GM18861 (cell line): Measurements from ENCODE around the gene S100A2.

Experiments
- ATAC-seq: cut with Tn5 transposase; IDR thresholded peaks from one replicate; pipeline ENCODE4 v1.9.1; 2021; ENCODE audit not compliant: unreplicated experiment

Gene S100A2

GRCh38 chr1:153546796-153547559 lies 18.7 kb downstream of the S100A2 start:
- ATAC-seq = no peak

DNA sequence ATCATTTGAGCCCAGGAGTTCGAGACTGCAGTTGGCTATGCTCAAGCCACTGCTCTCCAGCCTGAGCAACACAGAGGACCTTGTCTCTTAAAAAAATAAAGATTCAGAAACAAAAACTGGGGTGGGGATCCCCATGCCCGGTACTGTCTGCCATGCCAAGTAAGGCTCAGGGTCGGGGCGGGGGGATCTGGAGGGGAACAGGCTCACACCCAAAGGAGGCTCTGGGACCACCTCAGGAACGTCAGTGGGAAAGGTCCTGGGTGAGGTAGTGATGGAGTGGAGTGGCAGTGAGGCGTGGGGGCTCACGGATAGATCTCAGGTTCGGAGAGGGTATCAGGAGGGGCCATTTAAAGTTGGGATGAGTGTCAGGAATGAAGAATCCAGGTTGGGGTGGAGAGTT lies 19.3 kb downstream of the S100A2 start:
- no peak for ATAC-seq

GRCh38 chr1:153545067-153546055 lies 20.3 kb downstream of the S100A2 start, which contains the start of gene S100A4:
Gene S100A4 (minus strand): TSS chr1:153545806. CDS start chr1:153544794, 1,012 bp downstream.
- ATAC-seq = peak; percentile 48

DNA sequence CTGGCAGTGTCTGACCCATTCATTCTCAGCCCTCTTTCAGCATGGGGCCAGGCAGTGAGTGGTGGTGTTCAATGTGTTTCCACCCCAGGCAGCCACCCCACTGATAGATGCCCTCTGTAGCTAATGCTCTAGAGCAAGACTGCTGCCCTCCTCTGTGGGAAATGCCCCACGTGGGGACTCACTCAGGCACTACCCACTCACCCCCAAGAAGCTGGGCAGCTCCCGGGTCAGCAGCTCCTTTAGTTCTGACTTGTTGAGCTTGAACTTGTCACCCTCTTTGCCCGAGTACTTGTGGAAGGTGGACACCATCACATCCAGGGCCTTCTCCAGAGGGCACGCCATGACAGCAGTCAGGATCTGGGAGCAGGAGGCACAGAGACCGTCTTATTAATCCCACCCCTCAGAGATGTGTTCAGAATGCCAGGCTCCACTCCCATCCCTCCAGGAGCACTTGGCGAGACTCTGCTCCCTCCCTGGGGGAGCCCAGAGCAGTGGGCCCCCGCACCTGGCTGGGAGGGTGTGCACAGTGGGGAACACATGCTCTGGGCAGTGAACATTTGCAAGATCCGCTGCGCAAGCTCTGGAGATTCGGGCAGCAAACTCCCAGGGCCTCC lies 21.1 kb downstream of the S100A2 start:
- no peak for ATAC-seq

- ATAC-seq = no peak
Measured at GRCh38 chr1:153543736-153544135, 21.9 kb downstream of the S100A2 start.

- no peak for ATAC-seq
Measured at GRCh38 chr1:153542956-153543711, 22.5 kb downstream of the S100A2 start.

DNA sequence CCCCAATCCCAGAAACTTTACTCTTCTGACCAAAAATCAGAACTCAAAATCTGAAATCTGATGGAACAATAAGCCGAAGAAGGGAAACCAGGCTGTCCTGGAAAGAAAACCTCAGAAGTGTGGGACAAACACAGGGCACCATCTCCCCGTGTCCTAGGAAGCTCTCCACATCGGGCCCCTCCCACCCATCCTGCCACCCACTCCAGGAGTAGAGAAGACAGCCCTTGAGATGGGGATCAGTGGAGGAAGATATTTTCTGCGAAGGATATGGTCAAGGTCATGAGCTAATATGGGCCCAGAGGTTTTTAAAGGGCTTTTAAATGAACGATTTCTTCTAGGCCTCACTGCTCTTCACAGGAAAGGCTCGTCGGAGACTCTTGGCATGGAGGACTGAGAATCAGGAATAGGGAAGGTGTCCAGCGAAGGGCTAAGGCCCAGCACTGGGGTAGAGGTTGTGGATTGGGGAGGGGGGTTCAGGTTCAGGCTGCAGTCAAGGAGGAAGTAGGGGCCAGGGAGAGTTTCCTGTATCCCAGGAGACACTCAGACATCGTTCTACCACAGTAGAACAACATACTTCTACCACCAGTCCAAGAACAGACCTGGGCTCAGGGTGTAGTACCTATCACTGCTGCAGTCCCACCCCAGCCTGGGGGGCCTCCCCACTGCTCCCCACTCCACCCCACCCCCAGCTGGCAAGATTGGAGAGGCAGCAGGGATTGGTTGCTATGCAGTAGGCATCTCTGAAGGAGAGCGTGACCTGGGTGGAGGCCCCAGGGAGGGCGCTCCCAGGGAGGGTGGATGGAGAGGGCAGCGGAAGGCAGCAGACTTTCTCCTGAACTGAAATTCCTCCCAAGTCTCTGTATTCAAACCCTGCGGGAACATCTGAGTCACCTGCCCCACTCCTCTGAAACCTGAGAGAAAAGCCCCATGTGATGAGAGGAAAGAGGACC lies 23.7 kb downstream of the S100A2 start:
- no peak for ATAC-seq

DNA sequence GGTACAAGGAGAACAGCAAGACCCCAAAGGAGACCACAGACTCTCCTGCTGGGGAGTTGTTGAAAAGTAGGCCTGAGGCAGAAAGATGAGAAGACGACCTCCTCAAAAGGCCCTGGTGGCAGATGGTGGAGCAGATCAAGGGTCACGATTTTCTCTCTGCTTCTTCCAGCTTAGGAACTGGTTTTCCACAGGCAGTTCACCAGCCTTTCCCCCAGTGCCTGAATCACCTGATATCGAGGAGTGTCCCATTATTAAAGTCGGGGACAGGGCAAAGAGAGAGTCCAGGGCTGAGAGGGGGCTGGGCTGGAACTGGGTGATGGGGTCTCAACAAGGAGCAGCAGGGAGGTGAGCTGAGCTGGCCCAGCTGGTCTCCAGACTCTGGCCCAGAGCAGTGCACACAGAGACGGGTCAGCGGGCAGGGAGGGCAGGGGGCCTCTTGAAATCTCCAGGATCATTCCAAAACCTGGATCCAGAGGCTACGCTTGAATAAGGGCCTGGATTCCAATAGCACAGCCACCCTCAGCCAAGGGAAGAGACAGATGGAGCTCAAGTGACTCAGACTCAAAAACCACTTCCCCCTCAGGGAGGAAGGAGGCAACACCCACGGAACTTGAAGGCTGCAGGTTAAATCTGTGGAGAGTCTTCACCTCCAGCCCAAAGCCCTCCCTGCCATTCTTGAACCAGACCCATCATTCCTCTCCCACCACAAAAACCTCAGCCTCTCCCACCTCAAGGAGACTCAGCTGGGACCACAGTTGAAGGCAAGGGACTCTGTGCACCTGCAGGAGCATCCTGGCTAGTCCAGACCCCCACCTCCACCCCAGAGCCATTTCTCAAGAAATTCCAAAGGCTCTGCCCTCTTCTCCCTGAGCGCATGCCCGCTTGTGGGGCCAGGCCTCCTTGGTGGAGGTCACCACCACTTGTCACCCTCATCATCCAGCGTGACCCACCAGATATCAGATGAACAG lies 25.0 kb downstream of the S100A2 start, which contains the start of gene S100A5:
Gene S100A5 (minus strand): TSS at position 541 of the 968 bp plus-strand sequence. CDS start 743 bp downstream, outside the sequence.
- no peak for ATAC-seq

- no peak for ATAC-seq
Measured at GRCh38 chr1:153539395-153540093, 26.1 kb downstream of the S100A2 start.

- no peak for ATAC-seq
Measured at GRCh38 chr1:153538315-153538821, 27.3 kb downstream of the S100A2 start.

GRCh38 chr1:153537376-153537730 lies 28.3 kb downstream of the S100A2 start:
- no peak for ATAC-seq

GRCh38 chr1:153536671-153537375 lies 28.8 kb downstream of the S100A2 start:
- no peak for ATAC-seq

DNA sequence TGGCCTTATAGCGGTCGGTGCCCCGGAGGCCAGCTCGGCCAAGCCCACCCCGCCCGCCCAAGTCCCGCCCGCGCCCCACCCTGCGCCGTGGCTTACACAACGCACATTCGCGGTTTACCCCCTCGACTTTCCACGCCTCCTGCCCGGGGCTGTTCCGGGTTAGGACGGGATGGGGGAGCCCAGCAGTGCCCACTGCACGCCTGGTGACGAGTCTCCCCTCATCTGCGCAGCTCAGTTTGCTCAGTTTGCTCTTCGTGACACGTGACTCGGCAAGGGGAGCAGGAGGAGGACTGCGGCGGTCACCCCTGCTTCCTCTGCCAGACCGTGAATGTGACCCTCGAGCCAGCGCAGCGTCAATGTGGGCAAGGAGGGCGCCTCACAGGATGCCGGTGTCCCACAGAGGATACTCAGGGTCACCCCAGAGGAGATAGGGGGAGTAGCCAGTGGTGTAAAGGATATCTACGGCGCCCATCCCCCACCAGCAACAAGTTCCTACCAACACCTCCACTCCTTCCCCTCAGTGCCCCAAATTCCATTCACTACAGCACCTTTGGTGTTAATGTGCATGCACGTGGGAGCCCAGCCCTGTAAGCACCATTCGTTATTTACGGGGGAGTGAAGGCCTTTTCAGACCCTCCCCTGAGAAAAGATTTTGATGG lies 29.5 kb downstream of the S100A2 start:
- no peak for ATAC-seq

DNA sequence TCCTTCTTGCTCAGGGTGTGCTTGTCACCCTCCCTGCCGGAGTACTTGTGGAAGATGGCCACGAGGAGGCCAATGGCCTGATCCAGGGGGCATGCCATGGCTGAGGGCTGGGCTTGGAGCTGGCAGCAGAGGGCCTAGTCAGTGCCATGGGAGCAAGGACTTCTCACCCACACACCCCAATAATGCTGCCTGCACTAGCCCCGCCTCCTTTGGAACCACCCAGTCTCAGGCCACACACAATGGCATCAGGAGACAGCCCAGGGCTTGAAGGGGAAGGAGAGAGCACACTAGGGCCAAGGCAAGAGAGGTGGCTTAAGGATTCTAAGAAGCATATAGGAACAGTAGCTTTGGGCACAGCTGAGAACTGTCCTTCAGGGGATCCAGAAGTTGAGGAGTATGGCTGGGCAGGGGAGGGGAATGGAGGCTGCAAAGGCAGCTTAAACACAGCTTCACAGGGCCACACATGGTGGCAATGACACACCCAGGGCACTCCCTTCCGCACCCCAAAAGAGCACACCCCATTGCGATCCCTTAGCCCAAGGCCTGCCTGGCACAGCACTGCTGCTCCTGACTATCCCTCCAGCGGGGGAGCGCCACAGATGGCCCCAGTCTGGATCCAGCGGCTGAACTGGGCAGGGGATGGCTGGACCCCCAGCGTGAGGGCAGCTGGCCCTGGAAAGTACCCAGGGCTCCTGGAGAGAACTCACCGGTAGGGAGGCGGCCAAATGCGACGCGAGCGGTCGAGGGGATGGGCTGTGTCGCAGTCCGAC lies 30.2 kb downstream of the S100A2 start, which contains the start of gene S100A6:
Gene S100A6 (minus strand): TSS at position 750 of the 770 bp plus-strand sequence. CDS start 652 bp downstream, at position 98.
- no peak for ATAC-seq

- ATAC-seq = no peak
Measured at GRCh38 chr1:153534925-153535241, 30.8 kb downstream of the S100A2 start.
